HepG2 (cell line): ENCODE measurements around the gene FUBP3. TPM values are rescaled to one million over a fixed set of nuclear protein-coding genes. Genes with fewer than 3 reads are reported as not detected.

ENCODE experiments used
- EP300 ChIP-seq, 3 experiments: sonication (generic) in 1 of 3; formaldehyde crosslinking in 1 of 3; IDR thresholded peaks; 2 replicates each; pipeline versions ENCODE4 v1.5.1 to v1.6.1; 2011 to 2020; ENCODE audit warnings: low read depth in 2 of 3, low read length in 2 of 3, borderline replicate concordance in 1 of 3, improper control_type of control experiment in 1 of 3, mild to moderate bottlenecking in 1 of 3, missing genetic modification reagents in 1 of 3, moderate library complexity in 1 of 3
- ERF ChIP-seq: IDR thresholded peaks from 2 replicates; pipeline ENCODE4 v1.6.1; 2018; ENCODE audit warnings: missing biosample characterization, missing genetic modification reagents
- KDM3A ChIP-seq: IDR thresholded peaks from 2 replicates; pipeline ENCODE4 v1.6.1; 2018; ENCODE audit warnings: low read depth, missing compliant biosample characterization
- MIER3 ChIP-seq: IDR thresholded peaks from 2 replicates; pipeline ENCODE4 v1.6.1; 2016; ENCODE audit warnings: missing compliant biosample characterization, borderline replicate concordance
- SIX4 ChIP-seq: sonication (generic); formaldehyde crosslinking; IDR thresholded peaks from 2 replicates; pipeline ENCODE4 v1.4.0; 2020; ENCODE audit warnings: missing genetic modification reagents
- SOX13 ChIP-seq, 3 experiments: fragments of 450-650 bp in 1 of 3; sonication (generic) in 1 of 3; formaldehyde crosslinking in 1 of 3; IDR thresholded peaks in 2 of 3; conservative IDR thresholded peaks in 1 of 3; 2 replicates each; pipeline versions ENCODE4 v1.5.0 to v1.6.1; 2016 to 2020; ENCODE audit warnings: antibody characterized with exemption in 1 of 3, mild to moderate bottlenecking in 1 of 3, missing compliant biosample characterization in 1 of 3, missing genetic modification reagents in 1 of 3, moderate library complexity in 1 of 3
- ZFP90 ChIP-seq: sonication (generic); formaldehyde crosslinking; IDR thresholded peaks from 2 replicates; pipeline ENCODE4 v1.8.0; 2022; ENCODE audit warnings: missing genetic modification reagents, mild to moderate bottlenecking, inconsistent platforms, borderline replicate concordance
- ZGPAT ChIP-seq: IDR thresholded peaks from 2 replicates; pipeline ENCODE4 v1.6.1; 2016; ENCODE audit warnings: mild to moderate bottlenecking
- ZMAT3 ChIP-seq: sonication (generic); formaldehyde crosslinking; conservative IDR thresholded peaks from 2 replicates; pipeline ENCODE4 v1.7.0; 2021; ENCODE audit warnings: missing genetic modification reagents
- ZNF431 ChIP-seq: sonication (generic); formaldehyde crosslinking; IDR thresholded peaks from 2 replicates; pipeline ENCODE4 v1.9.0; 2022; ENCODE audit warnings: missing genetic modification reagents, low read depth, mild to moderate bottlenecking, borderline replicate concordance
- polyA plus RNA-seq, 8 experiments: library from polyadenylated mRNA; depleted of rRNA in 3 of 8; stranded (reverse) in 7 of 8; unstranded in 1 of 8; fragments of >200 nt; fragmentation: Illumina TruSeq in 4 of 8; extraction: Trizol in 4 of 8; gene quantifications; 2 replicates each; pipeline versions ENCODE4 v1.2.1 to v1.2.3, GENCODE V29; 2011 to 2016; ENCODE audit warnings: low read depth in 4 of 8, missing spikeins in 1 of 8, mixed read lengths in 1 of 8; ENCODE audit not compliant: insufficient read depth in 1 of 8
- total RNA-seq, 5 experiments: library from RNA; depleted of rRNA; stranded (reverse); fragments of >200 nt; fragmentation: Illumina TruSeq; extraction: Trizol; gene quantifications; 2 replicates each; pipeline ENCODE4 v1.2.3, GENCODE V29; 2016; ENCODE audit warnings: low read depth in 1 of 5
- TF ChIP-seq, protein P1 (sequence below): sonication (generic); formaldehyde crosslinking; IDR thresholded peaks from 2 replicates; pipeline ENCODE4 v1.5.1; 2020; ENCODE audit warnings: missing genetic modification reagents, mild to moderate bottlenecking, borderline replicate concordance
- TF ChIP-seq, protein P2 (sequence below): sonication (generic); formaldehyde crosslinking; IDR thresholded peaks from 2 replicates; pipeline ENCODE4 v1.5.0; 2020; ENCODE audit warnings: missing genetic modification reagents
- TF ChIP-seq, protein P3 (sequence below): sonication (generic); formaldehyde crosslinking; IDR thresholded peaks from 2 replicates; pipeline ENCODE4 v1.4.0; 2020; ENCODE audit warnings: missing genetic modification reagents, borderline replicate concordance
- TF ChIP-seq, protein P4 (sequence below): IDR thresholded peaks from 2 replicates; pipeline ENCODE4 v1.6.1; 2016; ENCODE audit warnings: low read depth, missing genetic modification reagents, missing compliant biosample characterization

The FUBP3 gene
- total and polyA plus RNA-seq, 2 of the 13 experiments (the other 11 are each of a cell fraction or from before 2014, with no cell fraction given), result 28.7 to 40.0 TPM

DNA sequence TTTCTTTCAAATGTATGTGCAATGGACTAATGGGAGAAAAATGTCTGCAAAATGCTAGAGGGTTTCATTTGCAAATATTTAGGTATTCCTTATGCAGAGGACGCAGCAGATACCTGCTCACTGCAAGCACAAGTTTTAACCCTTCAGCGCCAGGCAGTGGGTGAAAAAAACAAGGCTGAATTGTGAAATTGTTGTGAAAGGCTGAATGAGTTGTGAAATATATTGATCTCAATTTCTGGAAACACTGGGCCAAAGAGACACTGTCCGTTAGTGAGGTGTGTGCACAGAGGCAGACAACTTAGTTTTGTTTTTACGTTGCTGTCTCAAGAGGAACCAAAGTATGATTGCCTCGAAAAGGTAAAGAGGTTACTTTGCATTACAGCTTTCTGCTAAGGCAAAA, 18.8 kb downstream of the FUBP3 start (continued):
- TF ChIP-seq SIX4 (CRISPR knock-in tag) (no peak), ERF (peak; percentile 45; the same call in 1 of the 2 replicates), ZGPAT (CRISPR knock-in tag) (peak; percentile 89), MIER3 (CRISPR knock-in tag) (peak; percentile 78; the same call in 1 of the 2 replicates), ZFP90 (CRISPR knock-in tag) (peak; percentile 51; the same call in 1 of the 2 replicates), EP300 (IDR thresholded peaks at IDR 0.05; ENCODE audit: low read depth in 2 of 2, low read length in 2 of 2) (peak; percentile 86 to 89), EP300 (CRISPR knock-in tag; IDR thresholded peaks at IDR 0.05; ENCODE audit: borderline replicate concordance) (peak; percentile 66; the same call in 1 of the 2 replicates), ZNF431 (0 out of 2 replicates have a peak, but pooled peaks have one; percentile 31), SOX13 (IDR thresholded peaks at IDR 0.05) (peak; percentile 77), SOX13 (CRISPR knock-in tag; conservative IDR thresholded peaks at IDR 0.05 in 1 of 2, IDR thresholded peaks at IDR 0.05 in 1 of 2) (peak in 1 of 2 experiments; percentile 87; a peak in 2 of 4 replicates), KDM3A (peak; percentile 86), ZMAT3 (CRISPR knock-in tag) (0 out of 2 replicates have a peak, but pooled peaks have one; percentile 27)
- TF ChIP-seq, protein P1, sequence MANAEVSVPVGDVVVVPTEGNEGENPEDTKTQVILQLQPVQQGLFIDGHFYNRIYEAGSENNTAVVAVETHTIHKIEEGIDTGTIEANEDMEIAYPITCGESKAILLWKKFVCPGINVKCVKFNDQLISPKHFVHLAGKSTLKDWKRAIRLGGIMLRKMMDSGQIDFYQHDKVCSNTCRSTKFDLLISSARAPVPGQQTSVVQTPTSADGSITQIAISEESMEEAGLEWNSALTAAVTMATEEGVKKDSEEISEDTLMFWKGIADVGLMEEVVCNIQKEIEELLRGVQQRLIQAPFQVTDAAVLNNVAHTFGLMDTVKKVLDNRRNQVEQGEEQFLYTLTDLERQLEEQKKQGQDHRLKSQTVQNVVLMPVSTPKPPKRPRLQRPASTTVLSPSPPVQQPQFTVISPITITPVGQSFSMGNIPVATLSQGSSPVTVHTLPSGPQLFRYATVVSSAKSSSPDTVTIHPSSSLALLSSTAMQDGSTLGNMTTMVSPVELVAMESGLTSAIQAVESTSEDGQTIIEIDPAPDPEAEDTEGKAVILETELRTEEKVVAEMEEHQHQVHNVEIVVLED (CRISPR knock-in tag), result peak; percentile 50; the same call in 1 of the 2 replicates
- TF ChIP-seq, protein P2, sequence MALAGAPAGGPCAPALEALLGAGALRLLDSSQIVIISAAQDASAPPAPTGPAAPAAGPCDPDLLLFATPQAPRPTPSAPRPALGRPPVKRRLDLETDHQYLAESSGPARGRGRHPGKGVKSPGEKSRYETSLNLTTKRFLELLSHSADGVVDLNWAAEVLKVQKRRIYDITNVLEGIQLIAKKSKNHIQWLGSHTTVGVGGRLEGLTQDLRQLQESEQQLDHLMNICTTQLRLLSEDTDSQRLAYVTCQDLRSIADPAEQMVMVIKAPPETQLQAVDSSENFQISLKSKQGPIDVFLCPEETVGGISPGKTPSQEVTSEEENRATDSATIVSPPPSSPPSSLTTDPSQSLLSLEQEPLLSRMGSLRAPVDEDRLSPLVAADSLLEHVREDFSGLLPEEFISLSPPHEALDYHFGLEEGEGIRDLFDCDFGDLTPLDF, result 0 out of 2 replicates have a peak, but pooled peaks have one; percentile 14
- TF ChIP-seq, protein P3, sequence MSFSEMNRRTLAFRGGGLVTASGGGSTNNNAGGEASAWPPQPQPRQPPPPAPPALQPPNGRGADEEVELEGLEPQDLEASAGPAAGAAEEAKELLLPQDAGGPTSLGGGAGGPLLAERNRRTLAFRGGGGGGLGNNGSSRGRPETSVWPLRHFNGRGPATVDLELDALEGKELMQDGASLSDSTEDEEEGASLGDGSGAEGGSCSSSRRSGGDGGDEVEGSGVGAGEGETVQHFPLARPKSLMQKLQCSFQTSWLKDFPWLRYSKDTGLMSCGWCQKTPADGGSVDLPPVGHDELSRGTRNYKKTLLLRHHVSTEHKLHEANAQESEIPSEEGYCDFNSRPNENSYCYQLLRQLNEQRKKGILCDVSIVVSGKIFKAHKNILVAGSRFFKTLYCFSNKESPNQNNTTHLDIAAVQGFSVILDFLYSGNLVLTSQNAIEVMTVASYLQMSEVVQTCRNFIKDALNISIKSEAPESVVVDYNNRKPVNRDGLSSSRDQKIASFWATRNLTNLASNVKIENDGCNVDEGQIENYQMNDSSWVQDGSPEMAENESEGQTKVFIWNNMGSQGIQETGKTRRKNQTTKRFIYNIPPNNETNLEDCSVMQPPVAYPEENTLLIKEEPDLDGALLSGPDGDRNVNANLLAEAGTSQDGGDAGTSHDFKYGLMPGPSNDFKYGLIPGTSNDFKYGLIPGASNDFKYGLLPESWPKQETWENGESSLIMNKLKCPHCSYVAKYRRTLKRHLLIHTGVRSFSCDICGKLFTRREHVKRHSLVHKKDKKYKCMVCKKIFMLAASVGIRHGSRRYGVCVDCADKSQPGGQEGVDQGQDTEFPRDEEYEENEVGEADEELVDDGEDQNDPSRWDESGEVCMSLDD (CRISPR knock-in tag), result 0 out of 2 replicates have a peak, but pooled peaks have one; percentile 22
- TF ChIP-seq, protein P4, sequence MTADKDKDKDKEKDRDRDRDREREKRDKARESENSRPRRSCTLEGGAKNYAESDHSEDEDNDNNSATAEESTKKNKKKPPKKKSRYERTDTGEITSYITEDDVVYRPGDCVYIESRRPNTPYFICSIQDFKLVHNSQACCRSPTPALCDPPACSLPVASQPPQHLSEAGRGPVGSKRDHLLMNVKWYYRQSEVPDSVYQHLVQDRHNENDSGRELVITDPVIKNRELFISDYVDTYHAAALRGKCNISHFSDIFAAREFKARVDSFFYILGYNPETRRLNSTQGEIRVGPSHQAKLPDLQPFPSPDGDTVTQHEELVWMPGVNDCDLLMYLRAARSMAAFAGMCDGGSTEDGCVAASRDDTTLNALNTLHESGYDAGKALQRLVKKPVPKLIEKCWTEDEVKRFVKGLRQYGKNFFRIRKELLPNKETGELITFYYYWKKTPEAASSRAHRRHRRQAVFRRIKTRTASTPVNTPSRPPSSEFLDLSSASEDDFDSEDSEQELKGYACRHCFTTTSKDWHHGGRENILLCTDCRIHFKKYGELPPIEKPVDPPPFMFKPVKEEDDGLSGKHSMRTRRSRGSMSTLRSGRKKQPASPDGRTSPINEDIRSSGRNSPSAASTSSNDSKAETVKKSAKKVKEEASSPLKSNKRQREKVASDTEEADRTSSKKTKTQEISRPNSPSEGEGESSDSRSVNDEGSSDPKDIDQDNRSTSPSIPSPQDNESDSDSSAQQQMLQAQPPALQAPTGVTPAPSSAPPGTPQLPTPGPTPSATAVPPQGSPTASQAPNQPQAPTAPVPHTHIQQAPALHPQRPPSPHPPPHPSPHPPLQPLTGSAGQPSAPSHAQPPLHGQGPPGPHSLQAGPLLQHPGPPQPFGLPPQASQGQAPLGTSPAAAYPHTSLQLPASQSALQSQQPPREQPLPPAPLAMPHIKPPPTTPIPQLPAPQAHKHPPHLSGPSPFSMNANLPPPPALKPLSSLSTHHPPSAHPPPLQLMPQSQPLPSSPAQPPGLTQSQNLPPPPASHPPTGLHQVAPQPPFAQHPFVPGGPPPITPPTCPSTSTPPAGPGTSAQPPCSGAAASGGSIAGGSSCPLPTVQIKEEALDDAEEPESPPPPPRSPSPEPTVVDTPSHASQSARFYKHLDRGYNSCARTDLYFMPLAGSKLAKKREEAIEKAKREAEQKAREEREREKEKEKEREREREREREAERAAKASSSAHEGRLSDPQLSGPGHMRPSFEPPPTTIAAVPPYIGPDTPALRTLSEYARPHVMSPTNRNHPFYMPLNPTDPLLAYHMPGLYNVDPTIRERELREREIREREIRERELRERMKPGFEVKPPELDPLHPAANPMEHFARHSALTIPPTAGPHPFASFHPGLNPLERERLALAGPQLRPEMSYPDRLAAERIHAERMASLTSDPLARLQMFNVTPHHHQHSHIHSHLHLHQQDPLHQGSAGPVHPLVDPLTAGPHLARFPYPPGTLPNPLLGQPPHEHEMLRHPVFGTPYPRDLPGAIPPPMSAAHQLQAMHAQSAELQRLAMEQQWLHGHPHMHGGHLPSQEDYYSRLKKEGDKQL (CRISPR knock-in tag), result peak; percentile 62; the same call in 1 of the 2 replicates
